Measurements from ENCODE around the gene EPB41L4B. TPM values are rescaled to one million over a fixed set of nuclear protein-coding genes. Genes with fewer than 3 reads are reported as not detected.
A peak's percentile ranks its signal among the peaks of the same experiment; 100 is the strongest.

Gene EPB41L4B
- total and polyA plus RNA-seq, 2 of the 13 experiments (the other 11 are each of a cell fraction or from before 2014, with no cell fraction given): 17.6 to 22.1 TPM

DNA sequence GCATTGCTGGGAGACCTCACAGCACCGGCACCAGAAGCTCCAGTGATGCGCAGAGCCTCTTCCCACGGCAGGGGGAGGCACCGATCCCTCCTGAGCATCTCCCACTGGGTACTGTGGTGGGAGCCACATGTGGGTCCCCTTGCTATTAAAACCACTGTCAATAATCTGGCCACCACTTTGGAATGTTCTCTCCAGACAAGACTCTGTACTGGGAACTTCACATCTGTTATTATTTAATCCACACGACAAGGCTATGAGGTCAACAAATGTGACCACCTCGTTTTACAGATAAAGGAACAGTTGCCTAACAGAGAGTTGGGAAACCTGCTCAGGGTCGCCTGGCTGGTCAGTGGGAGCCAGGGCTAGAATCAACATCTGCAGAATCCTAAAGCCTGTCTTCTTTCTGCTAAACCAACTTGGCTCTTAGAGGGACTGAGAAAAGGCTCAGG is 72.7 kb downstream of the EPB41L4B start (continued):
- no peak for TF ChIP-seq GABPA (IDR thresholded peaks at IDR 0.05; ENCODE audit: low read depth, low read length)
- TF ChIP-seq GABPA (CRISPR knock-in tag; IDR thresholded peaks at IDR 0.05; ENCODE audit: low read depth): no peak
- TF ChIP-seq PHF21A (CRISPR knock-in tag; IDR thresholded peaks at IDR 0.05): peak; percentile 47; the same call in 1 of the 2 replicates
- 0 out of 2 replicates have a peak, but pooled peaks have one; percentile 27 for TF ChIP-seq HIVEP1 (CRISPR knock-in tag; IDR thresholded peaks at IDR 0.05)
- peak; percentile 39; the same call in 1 of the 2 replicates for TF ChIP-seq RCOR2 (CRISPR knock-in tag; IDR thresholded peaks at IDR 0.05)
- no peak for TF ChIP-seq ZNF3 (CRISPR knock-in tag; IDR thresholded peaks at IDR 0.05)
- TF ChIP-seq NR2F2 (IDR thresholded peaks at IDR 0.05; ENCODE audit: borderline replicate concordance, low read depth): peak; percentile 72; the same call in 1 of the 2 replicates
- TF ChIP-seq ZMYM3 (CRISPR knock-in tag; IDR thresholded peaks at IDR 0.05): peak; percentile 29; the same call in 1 of the 2 replicates
- TF ChIP-seq ARID5B (CRISPR knock-in tag; IDR thresholded peaks at IDR 0.05): peak; percentile 71
- TF ChIP-seq, protein P1, sequence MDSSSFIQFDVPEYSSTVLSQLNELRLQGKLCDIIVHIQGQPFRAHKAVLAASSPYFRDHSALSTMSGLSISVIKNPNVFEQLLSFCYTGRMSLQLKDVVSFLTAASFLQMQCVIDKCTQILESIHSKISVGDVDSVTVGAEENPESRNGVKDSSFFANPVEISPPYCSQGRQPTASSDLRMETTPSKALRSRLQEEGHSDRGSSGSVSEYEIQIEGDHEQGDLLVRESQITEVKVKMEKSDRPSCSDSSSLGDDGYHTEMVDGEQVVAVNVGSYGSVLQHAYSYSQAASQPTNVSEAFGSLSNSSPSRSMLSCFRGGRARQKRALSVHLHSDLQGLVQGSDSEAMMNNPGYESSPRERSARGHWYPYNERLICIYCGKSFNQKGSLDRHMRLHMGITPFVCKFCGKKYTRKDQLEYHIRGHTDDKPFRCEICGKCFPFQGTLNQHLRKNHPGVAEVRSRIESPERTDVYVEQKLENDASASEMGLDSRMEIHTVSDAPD (CRISPR knock-in tag; IDR thresholded peaks at IDR 0.05): peak; percentile 51
- peak; percentile 69; the same call in 1 of the 2 replicates for TF ChIP-seq RAD21 (CRISPR knock-in tag; IDR thresholded peaks at IDR 0.05)
- TF ChIP-seq ZBTB42 (CRISPR knock-in tag; IDR thresholded peaks at IDR 0.05): 0 out of 2 replicates have a peak, but pooled peaks have one; percentile 31
- TF ChIP-seq CEBPB (IDR thresholded peaks at IDR 0.05; ENCODE audit: borderline replicate concordance, low read depth, low read length): peak; percentile 91
- peak; percentile 43; the same call in 1 of the 2 replicates for TF ChIP-seq THAP11 (CRISPR knock-in tag; IDR thresholded peaks at IDR 0.05)
- TF ChIP-seq MEIS1 (CRISPR knock-in tag; IDR thresholded peaks at IDR 0.05; ENCODE audit: borderline replicate concordance): no peak
- TF ChIP-seq ZBTB25 (CRISPR knock-in tag; IDR thresholded peaks at IDR 0.05): peak; percentile 69; the same call in 1 of the 2 replicates
- TF ChIP-seq, protein P2, sequence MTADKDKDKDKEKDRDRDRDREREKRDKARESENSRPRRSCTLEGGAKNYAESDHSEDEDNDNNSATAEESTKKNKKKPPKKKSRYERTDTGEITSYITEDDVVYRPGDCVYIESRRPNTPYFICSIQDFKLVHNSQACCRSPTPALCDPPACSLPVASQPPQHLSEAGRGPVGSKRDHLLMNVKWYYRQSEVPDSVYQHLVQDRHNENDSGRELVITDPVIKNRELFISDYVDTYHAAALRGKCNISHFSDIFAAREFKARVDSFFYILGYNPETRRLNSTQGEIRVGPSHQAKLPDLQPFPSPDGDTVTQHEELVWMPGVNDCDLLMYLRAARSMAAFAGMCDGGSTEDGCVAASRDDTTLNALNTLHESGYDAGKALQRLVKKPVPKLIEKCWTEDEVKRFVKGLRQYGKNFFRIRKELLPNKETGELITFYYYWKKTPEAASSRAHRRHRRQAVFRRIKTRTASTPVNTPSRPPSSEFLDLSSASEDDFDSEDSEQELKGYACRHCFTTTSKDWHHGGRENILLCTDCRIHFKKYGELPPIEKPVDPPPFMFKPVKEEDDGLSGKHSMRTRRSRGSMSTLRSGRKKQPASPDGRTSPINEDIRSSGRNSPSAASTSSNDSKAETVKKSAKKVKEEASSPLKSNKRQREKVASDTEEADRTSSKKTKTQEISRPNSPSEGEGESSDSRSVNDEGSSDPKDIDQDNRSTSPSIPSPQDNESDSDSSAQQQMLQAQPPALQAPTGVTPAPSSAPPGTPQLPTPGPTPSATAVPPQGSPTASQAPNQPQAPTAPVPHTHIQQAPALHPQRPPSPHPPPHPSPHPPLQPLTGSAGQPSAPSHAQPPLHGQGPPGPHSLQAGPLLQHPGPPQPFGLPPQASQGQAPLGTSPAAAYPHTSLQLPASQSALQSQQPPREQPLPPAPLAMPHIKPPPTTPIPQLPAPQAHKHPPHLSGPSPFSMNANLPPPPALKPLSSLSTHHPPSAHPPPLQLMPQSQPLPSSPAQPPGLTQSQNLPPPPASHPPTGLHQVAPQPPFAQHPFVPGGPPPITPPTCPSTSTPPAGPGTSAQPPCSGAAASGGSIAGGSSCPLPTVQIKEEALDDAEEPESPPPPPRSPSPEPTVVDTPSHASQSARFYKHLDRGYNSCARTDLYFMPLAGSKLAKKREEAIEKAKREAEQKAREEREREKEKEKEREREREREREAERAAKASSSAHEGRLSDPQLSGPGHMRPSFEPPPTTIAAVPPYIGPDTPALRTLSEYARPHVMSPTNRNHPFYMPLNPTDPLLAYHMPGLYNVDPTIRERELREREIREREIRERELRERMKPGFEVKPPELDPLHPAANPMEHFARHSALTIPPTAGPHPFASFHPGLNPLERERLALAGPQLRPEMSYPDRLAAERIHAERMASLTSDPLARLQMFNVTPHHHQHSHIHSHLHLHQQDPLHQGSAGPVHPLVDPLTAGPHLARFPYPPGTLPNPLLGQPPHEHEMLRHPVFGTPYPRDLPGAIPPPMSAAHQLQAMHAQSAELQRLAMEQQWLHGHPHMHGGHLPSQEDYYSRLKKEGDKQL (CRISPR knock-in tag; IDR thresholded peaks at IDR 0.05; ENCODE audit: low read depth): 0 out of 2 replicates have a peak, but pooled peaks have one; percentile 19
- TF ChIP-seq NCOA2 (CRISPR knock-in tag; IDR thresholded peaks at IDR 0.05): peak; percentile 55; the same call in 1 of the 2 replicates
- TF ChIP-seq SMAD9 (CRISPR knock-in tag; IDR thresholded peaks at IDR 0.05): no peak
- peak; percentile 50; the same call in 1 of the 2 replicates for TF ChIP-seq RXRB (CRISPR knock-in tag; IDR thresholded peaks at IDR 0.05; ENCODE audit: borderline replicate concordance)

Measured in HepG2 (cell line).